SU-DHL-6 (cell line): ENCODE measurements around the gene CLEC12A.

Source experiments
- EZH2phosphoT487 ChIP-seq: fragments of 200-600 bp; sonication (generic), shearing (Covaris generic); conservative IDR thresholded peaks from 2 replicates; pipeline ENCODE4 v1.6.1; 2018; ENCODE audit warnings: mild to moderate bottlenecking, antibody characterized with exemption, low read length, moderate library complexity, mixed read lengths
- TF ChIP-seq, protein P1 (sequence below): fragments of 200-600 bp; sonication (generic); IDR thresholded peaks from one replicate; pipeline ENCODE4 v1.5.1; 2017; ENCODE audit warnings: antibody characterized with exemption, mild to moderate bottlenecking, low read length, moderate library complexity; ENCODE audit not compliant: insufficient read depth, poor library complexity, severe bottlenecking

DNA sequence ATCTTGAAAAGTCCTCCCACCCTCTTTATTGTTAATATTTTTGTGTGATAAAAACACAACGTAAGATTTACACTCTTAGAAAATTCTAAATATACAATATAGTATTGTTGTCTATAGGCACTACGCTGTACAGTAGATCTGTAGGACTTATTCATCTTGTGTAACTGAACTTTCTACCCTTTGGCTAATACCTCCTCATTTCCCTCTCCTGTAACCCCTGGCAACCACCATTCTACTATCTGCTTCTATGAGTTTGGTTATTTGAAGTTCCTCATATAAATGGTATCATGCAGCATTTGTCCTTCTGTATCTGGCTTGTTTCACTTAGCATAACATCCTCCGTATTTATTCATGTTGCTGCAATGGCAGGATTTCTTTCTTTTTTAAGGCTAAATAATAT lies 54.0 kb downstream of the CLEC12A start:
- TF ChIP-seq, protein P1, sequence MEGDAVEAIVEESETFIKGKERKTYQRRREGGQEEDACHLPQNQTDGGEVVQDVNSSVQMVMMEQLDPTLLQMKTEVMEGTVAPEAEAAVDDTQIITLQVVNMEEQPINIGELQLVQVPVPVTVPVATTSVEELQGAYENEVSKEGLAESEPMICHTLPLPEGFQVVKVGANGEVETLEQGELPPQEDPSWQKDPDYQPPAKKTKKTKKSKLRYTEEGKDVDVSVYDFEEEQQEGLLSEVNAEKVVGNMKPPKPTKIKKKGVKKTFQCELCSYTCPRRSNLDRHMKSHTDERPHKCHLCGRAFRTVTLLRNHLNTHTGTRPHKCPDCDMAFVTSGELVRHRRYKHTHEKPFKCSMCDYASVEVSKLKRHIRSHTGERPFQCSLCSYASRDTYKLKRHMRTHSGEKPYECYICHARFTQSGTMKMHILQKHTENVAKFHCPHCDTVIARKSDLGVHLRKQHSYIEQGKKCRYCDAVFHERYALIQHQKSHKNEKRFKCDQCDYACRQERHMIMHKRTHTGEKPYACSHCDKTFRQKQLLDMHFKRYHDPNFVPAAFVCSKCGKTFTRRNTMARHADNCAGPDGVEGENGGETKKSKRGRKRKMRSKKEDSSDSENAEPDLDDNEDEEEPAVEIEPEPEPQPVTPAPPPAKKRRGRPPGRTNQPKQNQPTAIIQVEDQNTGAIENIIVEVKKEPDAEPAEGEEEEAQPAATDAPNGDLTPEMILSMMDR: no peak
- no peak for TF ChIP-seq EZH2phosphoT487
